Hepatocyte (in vitro differentiated cells): ENCODE data around the gene KBTBD7. TPM values are rescaled to one million over a fixed set of nuclear protein-coding genes. Genes with fewer than 3 reads are reported as not detected.

Source experiments
- DNase-seq: peaks from one replicate; pipeline ENCODE4 v3.0.0-alpha.2; 2016; ENCODE audit warnings: low spot score
- H2AFZ ChIP-seq: fragments of 200-600 bp; sonication (generic); 2 replicates; pipeline ENCODE4 v1.6.0; 2016; ENCODE audit warnings: antibody characterized with exemption, mild to moderate bottlenecking
- H3K27ac ChIP-seq: fragments of 200-600 bp; sonication (generic); 2 replicates; pipeline ENCODE4 v1.5.1; 2016; ENCODE audit warnings: mild to moderate bottlenecking
- H3K27me3 ChIP-seq: fragments of 200-600 bp; sonication (generic); 2 replicates; pipeline ENCODE4 v1.6.1; 2016
- H3K36me3 ChIP-seq: fragments of 200-600 bp; sonication (generic); replicated peaks from 2 replicates; pipeline ENCODE4 v1.5.1; 2016; ENCODE audit warnings: low read depth; ENCODE audit not compliant: insufficient read depth
- H3K4me1 ChIP-seq: fragments of 200-600 bp; sonication (generic); 2 replicates; pipeline ENCODE4 v1.5.1; 2016; ENCODE audit warnings: mild to moderate bottlenecking, moderate library complexity; ENCODE audit not compliant: insufficient read depth
- H3K4me2 ChIP-seq: fragments of 200-600 bp; sonication (generic); 2 replicates; pipeline ENCODE4 v1.6.0; 2016
- H3K4me3 ChIP-seq: fragments of 200-600 bp; sonication (generic); 2 replicates; pipeline ENCODE4 v1.5.1; 2016; ENCODE audit warnings: mild to moderate bottlenecking
- H3K79me2 ChIP-seq: fragments of 200-600 bp; sonication (generic); 2 replicates; pipeline ENCODE4 v1.6.0; 2017; ENCODE audit warnings: mild to moderate bottlenecking
- H3K9me2 ChIP-seq: fragments of 200-600 bp; sonication (generic); replicated peaks from 2 replicates; pipeline ENCODE4 v1.6.0; 2017; ENCODE audit warnings: mild to moderate bottlenecking; ENCODE audit not compliant: insufficient read depth
- H3K9me3 ChIP-seq: fragments of 200-600 bp; sonication (generic); 2 replicates; pipeline ENCODE4 v1.5.1; 2016; ENCODE audit warnings: low read depth, mild to moderate bottlenecking
- H4K20me1 ChIP-seq: fragments of 200-600 bp; sonication (generic); 2 replicates; pipeline ENCODE4 v1.6.0; 2016; ENCODE audit warnings: mild to moderate bottlenecking; ENCODE audit not compliant: insufficient read depth, poor library complexity, severe bottlenecking
- CTCF ChIP-seq: fragments of 200-600 bp; sonication (generic); IDR thresholded peaks from 2 replicates; pipeline ENCODE4 v1.5.1; 2016; ENCODE audit warnings: antibody characterized with exemption, mild to moderate bottlenecking; ENCODE audit not compliant: poor library complexity
- EZH2 ChIP-seq: fragments of 200-600 bp; sonication (generic); IDR thresholded peaks from 2 replicates; pipeline ENCODE4 v1.6.1; 2016; ENCODE audit warnings: antibody characterized with exemption, mild to moderate bottlenecking, borderline replicate concordance
- EZH2phosphoT487 ChIP-seq: fragments of 200-600 bp; sonication (generic); IDR thresholded peaks from one replicate; pipeline ENCODE4 v1.6.1; 2018; ENCODE audit warnings: antibody characterized with exemption, mild to moderate bottlenecking, low read depth, moderate library complexity; ENCODE audit not compliant: unreplicated experiment, severe bottlenecking
- WGBS: methylation state at CpG from one replicate; pipeline ENCODE4 v1.1.6; 2016; ENCODE audit warnings: low lambda C conversion rate; ENCODE audit errors: missing lambda C conversion rate; 5-methylcytosine and 5-hydroxymethylcytosine counted together
- polyA plus RNA-seq: library from polyadenylated mRNA; unstranded; fragments of >200 nt; fragmentation: Nextera tagmentation; extraction: Ambion mirVana; gene quantifications from 2 replicates; pipeline ENCODE4 v1.2.1, GENCODE V29; 2016
- total RNA-seq: library from RNA; depleted of rRNA; stranded (reverse); fragments of >200 nt; gene quantifications from 2 replicates; pipeline ENCODE4 v1.2.3, GENCODE V29; 2014

Gene KBTBD7
- total and polyA plus RNA-seq, 2 experiments from 2014 or later: 5.7 to 12.9 TPM

GRCh38 chr13:41159174-41159573 is 35.2 kb downstream of the KBTBD7 start:
- DNase-seq: no peak
- no peaks in the 10 kb centered on the region for H3K4me1 ChIP-seq
- no peaks in the 10 kb centered on the region for H3K9me2 ChIP-seq
- no peaks in the 10 kb centered on the region for H3K27me3 ChIP-seq
- H4K20me1 ChIP-seq: no peaks in the 10 kb centered on the region
- H3K36me3 ChIP-seq: no peaks in the 10 kb centered on the region
- H3K79me2 ChIP-seq: no peaks in the 10 kb centered on the region
- H3K4me2 ChIP-seq: no peak overlapping the region
- H3K27ac ChIP-seq: no peak overlapping the region
- H3K4me3 ChIP-seq: no peak overlapping the region
- H2AFZ ChIP-seq: no peak overlapping the region
- H3K9me3 ChIP-seq: no peaks in the 10 kb centered on the region
- TF ChIP-seq EZH2phosphoT487: no peak
- TF ChIP-seq EZH2: no peak
- no peak for TF ChIP-seq CTCF

- TF ChIP-seq EZH2 (no peak), CTCF (no peak), EZH2phosphoT487 (no peak)
- no peaks in the 10 kb centered on the region for H4K20me1 ChIP-seq
- H3K4me1 ChIP-seq: no peaks in the 10 kb centered on the region
- H3K36me3 ChIP-seq: no peaks in the 10 kb centered on the region
- H3K79me2 ChIP-seq: no peaks in the 10 kb centered on the region
- no peak overlapping the region for H2AFZ ChIP-seq
- H3K27me3 ChIP-seq: no peaks in the 10 kb centered on the region
- 92% methylated on average over 4 of the region's 4 CpGs for WGBS
- H3K27ac ChIP-seq: no peak overlapping the region
- no peak overlapping the region for H3K4me3 ChIP-seq
- H3K9me3 ChIP-seq: no peaks in the 10 kb centered on the region
- H3K4me2 ChIP-seq: no peak overlapping the region
- H3K9me2 ChIP-seq: no peaks in the 10 kb centered on the region
- no peak for DNase-seq
These were observed 37.2 kb downstream of the KBTBD7 start for GRCh38 chr13:41157048-41157717.

- no peaks in the 10 kb centered on the region for H3K36me3 ChIP-seq
- H3K4me3 ChIP-seq: no peak overlapping the region
- no peak for TF ChIP-seq EZH2phosphoT487
- no peak for TF ChIP-seq CTCF
- no peak for TF ChIP-seq EZH2
- H3K27ac ChIP-seq: no peak overlapping the region
- no peak overlapping the region for H2AFZ ChIP-seq
- H3K4me2 ChIP-seq: no peak overlapping the region
- H3K27me3 ChIP-seq: no peaks in the 10 kb centered on the region
- H3K4me1 ChIP-seq: no peaks in the 10 kb centered on the region
- no peaks in the 10 kb centered on the region for H3K9me3 ChIP-seq
- no peaks in the 10 kb centered on the region for H4K20me1 ChIP-seq
- 57% methylated on average over 2 of the region's 2 CpGs for WGBS
- H3K9me2 ChIP-seq: no peaks in the 10 kb centered on the region
- DNase-seq: no peak
- H3K79me2 ChIP-seq: no peaks in the 10 kb centered on the region
These were observed 37.7 kb downstream of the KBTBD7 start for GRCh38 chr13:41156620-41157019.

- Histone ChIP-seq H3K27ac (no peak overlapping the region), H3K4me3 (no peak overlapping the region), H3K79me2 (no peaks in the 10 kb centered on the region), H3K36me3 (no peaks in the 10 kb centered on the region), H4K20me1 (no peaks in the 10 kb centered on the region), H3K4me2 (no peak overlapping the region), H3K4me1 (no peaks in the 10 kb centered on the region), H3K9me2 (no peaks in the 10 kb centered on the region), H2AFZ (no peak overlapping the region), H3K27me3 (no peaks in the 10 kb centered on the region), H3K9me3 (peaks cover 5% of the 10 kb centered on the region)
- TF ChIP-seq EZH2phosphoT487: no peak
- TF ChIP-seq CTCF: no peak
- no peak for TF ChIP-seq EZH2
- no peak for DNase-seq
These were observed 40.3 kb downstream of the KBTBD7 start for GRCh38 chr13:41154042-41154441.
